HepG2 (cell line): ENCODE measurements around the gene PPCS. TPM values are rescaled to one million over a fixed set of nuclear protein-coding genes. Genes with fewer than 3 reads are reported as not detected.
A peak's percentile ranks its signal among the peaks of the same experiment; 100 is the strongest.

Experiments
- AGO2 ChIP-seq: fragments of 200-400 bp; formaldehyde crosslinking; optimal IDR thresholded peaks from 2 replicates; pipeline ENCODE3; 2017; ENCODE audit warnings: mild to moderate bottlenecking, low read depth, low read length, moderate library complexity
- ASH2L ChIP-seq: fragments of 300-600, 200-600 bp; sonication (generic); IDR thresholded peaks from 2 replicates; pipeline ENCODE4 v1.7.0; 2017; ENCODE audit warnings: low read depth, mild to moderate bottlenecking, moderate library complexity, mixed read lengths, low read length; ENCODE audit not compliant: insufficient read length
- ATAD3A ChIP-seq: sonication (generic); formaldehyde crosslinking; IDR thresholded peaks from 2 replicates; pipeline ENCODE4 v1.4.0; 2020; ENCODE audit warnings: missing genetic modification reagents
- EED ChIP-seq: sonication (generic); formaldehyde crosslinking; IDR thresholded peaks from 2 replicates; pipeline ENCODE4 v1.5.0; 2020; ENCODE audit warnings: mild to moderate bottlenecking, missing genetic modification reagents
- EHMT2 ChIP-seq: fragments of 200-600 bp; sonication (generic); IDR thresholded peaks from 2 replicates; pipeline ENCODE4 v1.7.0; 2017; ENCODE audit warnings: antibody characterized with exemption, low read depth, low read length, borderline replicate concordance
- GABPA ChIP-seq, 2 experiments: IDR thresholded peaks; 2 replicates each; pipeline ENCODE4 v1.6.1; 2011 to 2016; ENCODE audit warnings: low read depth in 2 of 2, low read length in 1 of 2, missing biosample characterization in 1 of 2, missing genetic modification characterization in 1 of 2
- HDAC1 ChIP-seq: sonication (generic); formaldehyde crosslinking; IDR thresholded peaks from 2 replicates; pipeline ENCODE4 v1.5.1; 2020; ENCODE audit warnings: mild to moderate bottlenecking, missing genetic modification reagents
- HIVEP1 ChIP-seq: sonication (generic); formaldehyde crosslinking; IDR thresholded peaks from 2 replicates; pipeline ENCODE4 v1.4.0; 2020; ENCODE audit warnings: mild to moderate bottlenecking, missing genetic modification reagents
- KLF12 ChIP-seq: sonication (generic); formaldehyde crosslinking; IDR thresholded peaks from 2 replicates; pipeline ENCODE4 v1.4.0; 2020; ENCODE audit warnings: missing genetic modification reagents, borderline replicate concordance
- MBD4 ChIP-seq: IDR thresholded peaks from 2 replicates; pipeline ENCODE4 v1.6.1; 2012; ENCODE audit warnings: low read length, inconsistent platforms, borderline replicate concordance
- NR2C2 ChIP-seq: sonication (generic); formaldehyde crosslinking; IDR thresholded peaks from 2 replicates; pipeline ENCODE4 v1.4.0; 2020; ENCODE audit warnings: missing genetic modification reagents, mild to moderate bottlenecking, moderate library complexity, borderline replicate concordance
- PHF21A ChIP-seq: sonication (generic); formaldehyde crosslinking; IDR thresholded peaks from 2 replicates; pipeline ENCODE4 v1.5.0; 2020; ENCODE audit warnings: mild to moderate bottlenecking, missing genetic modification reagents
- RAD51 ChIP-seq: fragments of 450-650 bp; IDR thresholded peaks from 2 replicates; pipeline ENCODE4 v1.6.1; 2016; ENCODE audit warnings: borderline replicate concordance
- RFX3 ChIP-seq: IDR thresholded peaks from 2 replicates; pipeline ENCODE4 v1.6.1; 2016; ENCODE audit warnings: missing biosample characterization, missing genetic modification reagents
- RXRB ChIP-seq: IDR thresholded peaks from 2 replicates; pipeline ENCODE4 v1.6.1; 2016; ENCODE audit warnings: borderline replicate concordance, missing genetic modification reagents, missing compliant biosample characterization
- ZBTB1 ChIP-seq: sonication (generic); formaldehyde crosslinking; IDR thresholded peaks from 2 replicates; pipeline ENCODE4 v1.4.0; 2020; ENCODE audit warnings: missing genetic modification reagents, borderline replicate concordance
- ZBTB21 ChIP-seq: sonication (generic); formaldehyde crosslinking; IDR thresholded peaks from 2 replicates; pipeline ENCODE4 v1.4.0; 2020; ENCODE audit warnings: missing genetic modification reagents
- ZFAT ChIP-seq: sonication (generic); formaldehyde crosslinking; conservative IDR thresholded peaks from 2 replicates; pipeline ENCODE4 v1.8.1; 2023; ENCODE audit warnings: missing genetic modification reagents, inconsistent platforms
- ZFX ChIP-seq: sonication (generic); formaldehyde crosslinking; IDR thresholded peaks from 2 replicates; pipeline ENCODE4 v1.4.0; 2020; ENCODE audit warnings: mild to moderate bottlenecking, low read depth, missing genetic modification reagents, moderate library complexity
- ZNF124 ChIP-seq: sonication (generic); formaldehyde crosslinking; IDR thresholded peaks from 2 replicates; pipeline ENCODE4 v1.4.0; 2020; ENCODE audit warnings: missing genetic modification reagents
- polyA plus RNA-seq, 8 experiments: library from polyadenylated mRNA; depleted of rRNA in 3 of 8; stranded (reverse) in 7 of 8; unstranded in 1 of 8; fragments of >200 nt; fragmentation: Illumina TruSeq in 4 of 8; extraction: Trizol in 4 of 8; gene quantifications; 2 replicates each; pipeline versions ENCODE4 v1.2.1 to v1.2.3, GENCODE V29; 2011 to 2016; ENCODE audit warnings: low read depth in 4 of 8, missing spikeins in 1 of 8, mixed read lengths in 1 of 8; ENCODE audit not compliant: insufficient read depth in 1 of 8
- total RNA-seq, 5 experiments: library from RNA; depleted of rRNA; stranded (reverse); fragments of >200 nt; fragmentation: Illumina TruSeq; extraction: Trizol; gene quantifications; 2 replicates each; pipeline ENCODE4 v1.2.3, GENCODE V29; 2016; ENCODE audit warnings: low read depth in 1 of 5
- TF ChIP-seq, protein P1 (sequence below): sonication (generic); formaldehyde crosslinking; IDR thresholded peaks from 2 replicates; pipeline ENCODE4 v1.5.1; 2020; ENCODE audit warnings: mild to moderate bottlenecking, missing genetic modification reagents, moderate library complexity
- TF ChIP-seq, protein P2 (sequence below): sonication (generic); formaldehyde crosslinking; IDR thresholded peaks from 2 replicates; pipeline ENCODE4 v1.5.1; 2020; ENCODE audit warnings: mild to moderate bottlenecking, missing genetic modification reagents, borderline replicate concordance
- TF ChIP-seq, protein P3 (sequence below): sonication (generic); formaldehyde crosslinking; IDR thresholded peaks from 2 replicates; pipeline ENCODE4 v1.8.0; 2022; ENCODE audit warnings: mild to moderate bottlenecking, missing genetic modification reagents; ENCODE audit not compliant: insufficient replicate concordance
- TF ChIP-seq, protein P4 (sequence below): sonication (generic); formaldehyde crosslinking; IDR thresholded peaks from 2 replicates; pipeline ENCODE4 v1.8.0; 2022; ENCODE audit warnings: missing genetic modification reagents, mild to moderate bottlenecking, borderline replicate concordance
- TF ChIP-seq, protein P5 (sequence below): IDR thresholded peaks from 2 replicates; pipeline ENCODE4 v1.6.1; 2016; ENCODE audit warnings: control low read depth

The PPCS gene
- total and polyA plus RNA-seq, 2 of the 13 experiments (the other 11 are each of a cell fraction or from before 2014, with no cell fraction given) = 13.4 to 38.9 TPM

DNA sequence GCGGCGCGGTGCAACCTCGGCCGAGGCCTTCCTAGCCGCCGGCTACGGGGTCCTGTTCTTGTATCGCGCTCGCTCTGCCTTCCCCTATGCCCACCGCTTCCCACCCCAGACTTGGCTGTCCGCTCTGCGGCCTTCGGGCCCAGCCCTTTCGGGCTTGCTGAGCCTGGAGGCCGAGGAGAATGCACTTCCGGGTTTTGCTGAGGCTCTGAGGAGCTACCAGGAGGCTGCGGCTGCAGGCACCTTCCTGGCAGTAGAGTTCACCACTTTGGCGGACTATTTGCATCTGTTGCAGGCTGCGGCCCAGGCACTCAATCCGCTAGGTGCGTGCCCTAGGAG lies 379 bp downstream of the PPCS start (continued):
- TF ChIP-seq, protein P1, sequence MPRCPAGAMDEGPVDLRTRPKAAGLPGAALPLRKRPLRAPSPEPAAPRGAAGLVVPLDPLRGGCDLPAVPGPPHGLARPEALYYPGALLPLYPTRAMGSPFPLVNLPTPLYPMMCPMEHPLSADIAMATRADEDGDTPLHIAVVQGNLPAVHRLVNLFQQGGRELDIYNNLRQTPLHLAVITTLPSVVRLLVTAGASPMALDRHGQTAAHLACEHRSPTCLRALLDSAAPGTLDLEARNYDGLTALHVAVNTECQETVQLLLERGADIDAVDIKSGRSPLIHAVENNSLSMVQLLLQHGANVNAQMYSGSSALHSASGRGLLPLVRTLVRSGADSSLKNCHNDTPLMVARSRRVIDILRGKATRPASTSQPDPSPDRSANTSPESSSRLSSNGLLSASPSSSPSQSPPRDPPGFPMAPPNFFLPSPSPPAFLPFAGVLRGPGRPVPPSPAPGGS (CRISPR knock-in tag) = no peak
- TF ChIP-seq AGO2 (peak; percentile 82), GABPA (IDR thresholded peaks at IDR 0.05; ENCODE audit: low read depth, low read length) (no peak), GABPA (CRISPR knock-in tag; IDR thresholded peaks at IDR 0.05; ENCODE audit: low read depth) (peak; percentile 64), RFX3 (CRISPR knock-in tag) (no peak), ATAD3A (no peak), RAD51 (no peak), EHMT2 (no peak), HDAC1 (peak; percentile 41; the same call in 1 of the 2 replicates), ASH2L (peak; percentile 5), EED (CRISPR knock-in tag) (no peak), ZBTB1 (no peak), ZNF124 (CRISPR knock-in tag) (peak; percentile 55; the same call in 1 of the 2 replicates), RXRB (peak; percentile 5; the same call in 1 of the 2 replicates), NR2C2 (CRISPR knock-in tag) (peak; percentile 80), PHF21A (0 out of 2 replicates have a peak, but pooled peaks have one; percentile 0), KLF12 (CRISPR knock-in tag) (no peak), HIVEP1 (CRISPR knock-in tag) (peak; percentile 11; the same call in 1 of the 2 replicates), ZFAT (no peak), MBD4 (no peak), ZFX (peak; percentile 52), ZBTB21 (CRISPR knock-in tag) (no peak)
- TF ChIP-seq, protein P2, sequence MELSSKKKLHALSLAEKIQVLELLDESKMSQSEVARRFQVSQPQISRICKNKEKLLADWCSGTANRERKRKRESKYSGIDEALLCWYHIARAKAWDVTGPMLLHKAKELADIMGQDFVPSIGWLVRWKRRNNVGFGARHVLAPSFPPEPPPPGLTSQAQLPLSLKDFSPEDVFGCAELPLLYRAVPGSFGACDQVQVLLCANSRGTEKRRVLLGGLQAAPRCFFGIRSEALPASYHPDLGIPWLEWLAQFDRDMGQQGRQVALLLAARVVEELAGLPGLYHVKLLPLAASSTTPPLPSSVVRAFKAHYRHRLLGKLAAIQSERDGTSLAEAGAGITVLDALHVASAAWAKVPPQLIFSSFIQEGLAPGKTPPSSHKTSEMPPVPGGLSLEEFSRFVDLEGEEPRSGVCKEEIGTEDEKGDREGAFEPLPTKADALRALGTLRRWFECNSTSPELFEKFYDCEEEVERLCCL (CRISPR knock-in tag) = 0 out of 2 replicates have a peak, but pooled peaks have one; percentile 13
- TF ChIP-seq, protein P3, sequence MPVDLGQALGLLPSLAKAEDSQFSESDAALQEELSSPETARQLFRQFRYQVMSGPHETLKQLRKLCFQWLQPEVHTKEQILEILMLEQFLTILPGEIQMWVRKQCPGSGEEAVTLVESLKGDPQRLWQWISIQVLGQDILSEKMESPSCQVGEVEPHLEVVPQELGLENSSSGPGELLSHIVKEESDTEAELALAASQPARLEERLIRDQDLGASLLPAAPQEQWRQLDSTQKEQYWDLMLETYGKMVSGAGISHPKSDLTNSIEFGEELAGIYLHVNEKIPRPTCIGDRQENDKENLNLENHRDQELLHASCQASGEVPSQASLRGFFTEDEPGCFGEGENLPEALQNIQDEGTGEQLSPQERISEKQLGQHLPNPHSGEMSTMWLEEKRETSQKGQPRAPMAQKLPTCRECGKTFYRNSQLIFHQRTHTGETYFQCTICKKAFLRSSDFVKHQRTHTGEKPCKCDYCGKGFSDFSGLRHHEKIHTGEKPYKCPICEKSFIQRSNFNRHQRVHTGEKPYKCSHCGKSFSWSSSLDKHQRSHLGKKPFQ (CRISPR knock-in tag) = no peak
- TF ChIP-seq, protein P4, sequence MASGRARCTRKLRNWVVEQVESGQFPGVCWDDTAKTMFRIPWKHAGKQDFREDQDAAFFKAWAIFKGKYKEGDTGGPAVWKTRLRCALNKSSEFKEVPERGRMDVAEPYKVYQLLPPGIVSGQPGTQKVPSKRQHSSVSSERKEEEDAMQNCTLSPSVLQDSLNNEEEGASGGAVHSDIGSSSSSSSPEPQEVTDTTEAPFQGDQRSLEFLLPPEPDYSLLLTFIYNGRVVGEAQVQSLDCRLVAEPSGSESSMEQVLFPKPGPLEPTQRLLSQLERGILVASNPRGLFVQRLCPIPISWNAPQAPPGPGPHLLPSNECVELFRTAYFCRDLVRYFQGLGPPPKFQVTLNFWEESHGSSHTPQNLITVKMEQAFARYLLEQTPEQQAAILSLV = peak; percentile 92
- TF ChIP-seq, protein P5, sequence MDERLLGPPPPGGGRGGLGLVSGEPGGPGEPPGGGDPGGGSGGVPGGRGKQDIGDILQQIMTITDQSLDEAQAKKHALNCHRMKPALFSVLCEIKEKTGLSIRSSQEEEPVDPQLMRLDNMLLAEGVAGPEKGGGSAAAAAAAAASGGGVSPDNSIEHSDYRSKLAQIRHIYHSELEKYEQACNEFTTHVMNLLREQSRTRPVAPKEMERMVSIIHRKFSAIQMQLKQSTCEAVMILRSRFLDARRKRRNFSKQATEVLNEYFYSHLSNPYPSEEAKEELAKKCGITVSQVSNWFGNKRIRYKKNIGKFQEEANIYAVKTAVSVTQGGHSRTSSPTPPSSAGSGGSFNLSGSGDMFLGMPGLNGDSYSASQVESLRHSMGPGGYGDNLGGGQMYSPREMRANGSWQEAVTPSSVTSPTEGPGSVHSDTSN (CRISPR knock-in tag) = no peak
